NCI-H187 treated with DMSO at 0.1 percent for 48 hours (cell line): Measurements from ENCODE around the gene ARID5A.
"Not testable (repeated sequence)": the region's sequence is repeated elsewhere in the genome, so short reads cannot be mapped to it uniquely, and the experiment has no call there.

Experiments used
- DNase-seq: peaks from one replicate; lab custom pipeline; 2025; lab: John Stamatoyannopoulos, UW

ARID5A gene

GRCh38 chr2:96557421-96557820 is 20.9 kb downstream of the ARID5A start:
- not testable (repeated sequence) for DNase-seq

DNA sequence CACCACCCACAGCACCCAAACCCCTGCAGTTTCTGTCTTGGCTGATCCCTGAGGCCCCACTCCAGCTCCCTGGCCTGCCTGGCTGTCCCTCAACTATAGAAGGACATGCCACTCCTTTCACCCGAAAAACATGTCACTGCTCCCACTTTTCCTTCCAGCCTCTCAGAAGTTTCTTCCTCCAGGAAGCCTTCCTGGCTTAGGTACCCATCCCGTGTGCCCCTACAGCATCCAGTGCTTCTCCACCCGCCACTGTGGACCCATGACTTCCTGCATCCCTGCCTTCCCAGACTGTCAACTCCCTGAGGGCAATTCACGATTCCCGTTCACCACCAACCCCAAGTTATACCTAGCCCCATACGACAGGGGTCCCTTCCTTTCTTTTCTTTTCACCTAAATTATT is 21.5 kb downstream of the ARID5A start:
- DNase-seq = no peak

DNA sequence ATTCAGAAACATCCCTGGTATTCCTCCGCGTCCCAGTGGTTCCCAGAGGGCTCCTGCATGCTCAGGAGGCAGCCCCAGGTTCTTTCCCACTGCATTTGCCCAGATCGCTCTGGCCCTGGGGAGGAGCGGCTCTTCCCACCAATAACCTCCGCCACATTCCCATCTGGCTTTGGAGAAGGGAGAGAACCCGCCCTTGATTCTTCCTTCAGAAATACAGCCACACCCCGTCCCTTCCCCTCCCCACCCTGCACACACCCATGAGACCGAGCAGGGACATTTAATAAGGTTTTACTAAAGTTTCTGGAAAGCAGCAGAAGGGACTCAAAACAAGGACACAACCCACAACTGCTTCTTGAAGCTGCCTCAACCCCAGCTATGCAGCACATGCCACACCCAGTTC is 21.9 kb downstream of the ARID5A start:
- DNase-seq = no peak

GRCh38 chr2:96564026-96564425 is 27.5 kb downstream of the ARID5A start:
- no peak for DNase-seq

- no peak for DNase-seq
These were observed 28.0 kb downstream of the ARID5A start for GRCh38 chr2:96564563-96564962.

- DNase-seq = no peak
These were observed 28.6 kb downstream of the ARID5A start for GRCh38 chr2:96565111-96565510.

DNA sequence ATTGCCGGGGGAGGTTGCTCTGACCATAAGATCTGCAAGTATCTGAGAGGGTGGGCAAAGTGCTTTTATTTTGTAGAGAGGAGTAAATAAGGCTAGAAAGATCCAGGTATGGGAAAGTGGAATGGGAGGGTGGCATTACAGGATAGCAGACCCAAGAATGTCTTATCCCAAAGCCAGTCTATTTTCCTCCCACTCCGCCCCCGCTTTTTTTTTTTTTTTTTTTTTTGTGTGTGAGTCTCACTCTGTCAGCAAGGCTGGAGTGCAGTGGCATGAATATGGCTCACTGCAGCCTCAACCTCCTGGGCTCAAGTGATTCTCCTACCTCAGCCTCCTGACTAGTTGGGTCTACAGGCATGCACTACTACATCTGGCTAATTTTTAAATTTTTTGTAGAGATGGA is 31.5 kb downstream of the ARID5A start:
- DNase-seq = no peak

GRCh38 chr2:96574364-96574763 is 37.8 kb downstream of the ARID5A start:
- DNase-seq = no peak

- DNase-seq = no peak
These were observed 39.4 kb downstream of the ARID5A start for GRCh38 chr2:96575785-96576456.

- DNase-seq = no peak
These were observed 40.9 kb downstream of the ARID5A start for GRCh38 chr2:96577501-96577900.

DNA sequence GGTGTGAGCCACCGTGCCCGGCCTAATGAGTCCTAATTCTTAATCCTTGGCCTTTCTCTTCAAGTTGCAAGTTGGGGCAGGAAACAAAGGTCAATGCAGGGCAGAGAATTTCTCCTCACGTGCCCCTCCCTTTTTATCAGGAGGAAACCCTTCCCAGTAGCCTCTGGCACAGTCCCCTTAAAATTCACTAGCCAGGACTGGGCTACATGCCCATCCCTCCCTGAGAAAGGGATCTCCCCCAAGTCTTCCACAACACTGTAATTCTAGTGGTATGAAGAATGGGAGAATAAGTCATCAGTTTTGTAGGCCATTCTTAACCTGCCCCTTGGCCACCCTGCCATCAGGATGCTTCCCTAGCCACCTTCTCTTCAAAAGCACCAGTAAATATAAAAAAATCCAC is 42.2 kb downstream of the ARID5A start:
- no peak for DNase-seq

GRCh38 chr2:96579422-96579821 is 42.9 kb downstream of the ARID5A start:
- DNase-seq = no peak

DNA sequence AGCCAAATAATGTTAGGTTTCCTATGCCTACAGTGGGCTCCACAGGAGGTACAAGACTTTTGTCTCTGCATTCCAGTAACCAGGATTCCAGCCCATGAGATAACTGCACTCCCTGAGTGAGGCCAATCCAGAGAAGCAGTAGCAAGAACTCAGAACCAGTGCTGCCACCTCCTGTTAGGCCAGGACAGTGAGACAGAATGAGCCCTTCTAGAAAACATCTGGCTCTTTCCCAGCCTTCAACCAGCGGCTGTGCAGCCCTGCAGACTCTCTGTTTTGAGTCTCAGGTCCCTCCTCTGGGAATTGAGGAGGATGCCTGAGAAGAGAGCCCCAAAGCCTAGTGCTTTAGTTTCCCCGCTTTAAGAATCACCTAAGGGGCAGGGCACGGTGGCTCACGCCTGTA is 44.2 kb downstream of the ARID5A start:
- DNase-seq = no peak

DNA sequence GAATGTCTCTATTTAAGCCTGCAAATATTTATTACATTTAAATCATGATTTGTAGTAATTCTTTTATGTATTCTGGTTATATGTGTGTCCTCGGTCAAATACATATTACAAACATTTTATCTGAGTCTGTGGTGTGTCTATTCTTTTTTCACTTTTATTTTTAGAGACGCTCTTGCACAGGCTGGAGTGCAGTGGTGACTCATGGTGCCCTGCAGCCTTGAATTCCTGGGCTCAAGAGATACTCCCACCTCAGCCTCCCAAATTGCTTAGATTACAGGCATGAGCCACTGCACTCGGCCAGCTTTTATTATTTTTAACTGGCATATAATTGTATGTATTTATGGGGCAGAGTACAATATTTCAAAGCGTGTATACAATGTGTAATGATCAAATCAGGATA is 47.5 kb downstream of the ARID5A start:
- no peak for DNase-seq

DNA sequence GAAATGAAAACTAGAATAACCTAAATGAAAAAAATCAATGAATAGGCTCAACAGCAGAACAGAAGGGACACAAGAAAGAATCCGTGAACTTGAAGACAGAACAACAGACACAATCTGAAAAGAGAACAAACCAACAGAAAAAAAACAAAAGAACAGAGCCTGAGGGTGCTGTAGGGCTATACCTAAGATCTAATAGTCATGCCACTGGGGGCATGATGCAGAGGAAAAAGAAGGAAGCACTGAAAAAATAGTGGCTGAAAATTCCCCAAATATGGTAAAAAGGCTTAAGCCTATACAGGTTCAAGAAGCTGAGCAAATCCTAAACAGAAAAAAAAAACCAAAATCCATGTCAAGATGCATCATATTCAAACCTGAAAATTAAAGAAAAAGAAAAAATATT is 51.3 kb downstream of the ARID5A start:
- no peak for DNase-seq

- no peak for DNase-seq
These were observed 54.5 kb downstream of the ARID5A start for GRCh38 chr2:96591054-96591453.

GRCh38 chr2:96591494-96591893 is 54.9 kb downstream of the ARID5A start:
- DNase-seq = no peak

- DNase-seq = no peak
These were observed 57.7 kb downstream of the ARID5A start for GRCh38 chr2:96594282-96594681.

GRCh38 chr2:96594691-96595152 is 58.2 kb downstream of the ARID5A start:
- no peak for DNase-seq

GRCh38 chr2:96596596-96596995 is 60.0 kb downstream of the ARID5A start:
- no peak for DNase-seq

- DNase-seq = no peak
These were observed 63.4 kb downstream of the ARID5A start for GRCh38 chr2:96599941-96600340.

GRCh38 chr2:96601382-96602292 is 65.1 kb downstream of the ARID5A start:
- DNase-seq = no peak
